Prostate gland (tissue), 2 donors: ENCODE data around the gene CCDC61. TPM values are rescaled to one million over a fixed set of nuclear protein-coding genes. Genes with fewer than 3 reads are reported as not detected.

ENCODE experiments used
- DNase-seq: peaks from one replicate; pipeline ENCODE4 v3.0.0-alpha.2; 2019; ENCODE audit warnings: low spot score
- H3K27ac ChIP-seq, 2 donors: fragments of 200-600 bp; sonication (generic); 2 replicates each; pipeline ENCODE4 v1.5.1; 2017 to 2019
- H3K27me3 ChIP-seq: fragments of 200-600 bp; sonication (generic); replicated peaks from 2 replicates; pipeline ENCODE4 v1.5.1; 2019; ENCODE audit not compliant: insufficient read depth
- H3K36me3 ChIP-seq, 2 donors: fragments of 200-600 bp; sonication (generic); 1 replicate in 1 of 2; 2 replicates in 1 of 2; pipeline versions ENCODE4 v1.5.1 to v1.8.1; 2017 to 2019
- H3K4me1 ChIP-seq: fragments of 200-600 bp; sonication (generic); replicated peaks from 2 replicates; pipeline ENCODE4 v1.5.1; 2019
- H3K4me3 ChIP-seq, 2 donors: fragments of 200-600 bp; sonication (generic); 2 replicates each; pipeline ENCODE4 v1.5.1; 2017 to 2019
- H3K9me3 ChIP-seq: fragments of 200-600 bp; sonication (generic); 2 replicates; pipeline ENCODE4 v1.5.1; 2017
- POLR2A ChIP-seq: fragments of 450-650 bp; IDR thresholded peaks from one replicate; pipeline ENCODE4 v1.6.1; 2016; ENCODE audit warnings: antibody characterized with exemption, mild to moderate bottlenecking
- POLR2AphosphoS5 ChIP-seq: sonication (generic); formaldehyde crosslinking; IDR thresholded peaks from one replicate; pipeline ENCODE4 v1.6.1; 2017; ENCODE audit warnings: antibody characterized with exemption
- WGBS: methylation state at CpG from one replicate; pipeline ENCODE4 v1.1.5; 2018; 5-methylcytosine and 5-hydroxymethylcytosine counted together
- intact Hi-C: fragments of 100-400 bp; cut with DNase I; formaldehyde crosslinking; loops from one replicate; pipeline ENCODE4 v1.14.2; 2022
- total RNA-seq, 2 donors: library from RNA; depleted of rRNA; stranded (reverse); fragments of >200 nt; gene quantifications; one replicate each; pipeline ENCODE4 v1.1.0, GENCODE V29; 2016
- TF ChIP-seq, protein P1 (sequence below), 4 experiments: fragments of 200-600 bp in 2 of 4; fragments of 450-650 bp in 2 of 4; sonication (generic) in 2 of 4; IDR thresholded peaks; 1 replicate in 3 of 4; 2 replicates in 1 of 4; pipeline ENCODE4 v1.5.1; 2016 to 2019; ENCODE audit warnings: antibody characterized with exemption in 4 of 4, mild to moderate bottlenecking in 2 of 4, moderate library complexity in 2 of 4

CCDC61 gene
- total RNA-seq, 2 donors from 2014 or later, result 22.9 to 23.7 TPM

DNA sequence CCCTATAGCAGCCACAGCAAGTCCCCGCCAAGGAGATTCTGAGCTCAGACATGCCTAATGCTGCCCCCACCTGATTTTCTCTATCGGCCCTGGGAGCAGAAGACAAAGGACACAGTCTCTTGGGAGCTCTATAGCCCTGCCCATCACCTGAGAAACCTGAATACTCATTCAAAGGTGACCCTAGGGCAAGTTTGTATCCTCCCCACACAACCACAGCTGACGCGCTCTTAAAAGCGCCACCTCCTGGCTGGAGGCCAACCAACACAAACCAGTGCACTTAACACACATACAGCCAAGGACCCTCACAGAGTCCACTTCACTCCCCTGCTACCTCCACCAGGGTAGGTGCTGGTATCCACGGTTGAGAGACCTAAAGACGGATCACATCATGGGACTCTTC lies 54.3 kb downstream of the CCDC61 start:
- no peak overlapping the region for H3K4me3 ChIP-seq
- H3K9me3 ChIP-seq, result no peaks in the 10 kb centered on the region
- H3K27me3 ChIP-seq, result no peaks in the 10 kb centered on the region
- no peak for DNase-seq
- H3K36me3 ChIP-seq, result no peaks in the 10 kb centered on the region
- intact Hi-C loops, result no loop called here
- WGBS, result 34% methylated on average over 6 of the region's 7 CpGs
- no peak overlapping the region for H3K27ac ChIP-seq
- TF ChIP-seq, protein P1, sequence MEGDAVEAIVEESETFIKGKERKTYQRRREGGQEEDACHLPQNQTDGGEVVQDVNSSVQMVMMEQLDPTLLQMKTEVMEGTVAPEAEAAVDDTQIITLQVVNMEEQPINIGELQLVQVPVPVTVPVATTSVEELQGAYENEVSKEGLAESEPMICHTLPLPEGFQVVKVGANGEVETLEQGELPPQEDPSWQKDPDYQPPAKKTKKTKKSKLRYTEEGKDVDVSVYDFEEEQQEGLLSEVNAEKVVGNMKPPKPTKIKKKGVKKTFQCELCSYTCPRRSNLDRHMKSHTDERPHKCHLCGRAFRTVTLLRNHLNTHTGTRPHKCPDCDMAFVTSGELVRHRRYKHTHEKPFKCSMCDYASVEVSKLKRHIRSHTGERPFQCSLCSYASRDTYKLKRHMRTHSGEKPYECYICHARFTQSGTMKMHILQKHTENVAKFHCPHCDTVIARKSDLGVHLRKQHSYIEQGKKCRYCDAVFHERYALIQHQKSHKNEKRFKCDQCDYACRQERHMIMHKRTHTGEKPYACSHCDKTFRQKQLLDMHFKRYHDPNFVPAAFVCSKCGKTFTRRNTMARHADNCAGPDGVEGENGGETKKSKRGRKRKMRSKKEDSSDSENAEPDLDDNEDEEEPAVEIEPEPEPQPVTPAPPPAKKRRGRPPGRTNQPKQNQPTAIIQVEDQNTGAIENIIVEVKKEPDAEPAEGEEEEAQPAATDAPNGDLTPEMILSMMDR (IDR thresholded peaks at IDR 0.05), result no peak
- no peak for TF ChIP-seq POLR2AphosphoS5
- no peak for TF ChIP-seq POLR2A
- no peaks in the 10 kb centered on the region for H3K4me1 ChIP-seq

DNA sequence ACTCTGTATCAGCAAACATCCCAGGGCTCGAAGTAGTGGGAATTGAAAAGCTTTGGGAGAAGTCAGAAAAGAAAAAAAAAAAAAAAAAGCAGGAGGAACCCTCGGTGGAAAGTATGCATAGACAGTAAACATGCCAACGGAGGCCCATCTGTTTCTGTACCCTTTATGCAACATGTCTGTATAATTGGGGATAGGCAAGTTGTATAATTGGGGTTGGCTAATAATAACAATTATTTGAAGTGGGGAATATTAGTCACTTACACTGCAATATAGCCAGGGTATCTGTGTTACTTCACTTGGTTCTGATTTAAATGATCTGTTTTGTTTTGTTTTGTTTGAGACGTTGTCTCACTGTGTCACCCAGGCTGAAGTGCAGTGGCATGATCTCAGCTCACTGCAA lies 57.6 kb downstream of the CCDC61 start:
- no peak for DNase-seq
- no peaks in the 10 kb centered on the region for H3K36me3 ChIP-seq
- 53% methylated on average over 4 of the region's 4 CpGs for WGBS
- intact Hi-C loops, result no loop called here
- no peaks in the 10 kb centered on the region for H3K9me3 ChIP-seq
- no peaks in the 10 kb centered on the region for H3K4me1 ChIP-seq
- no peaks in the 10 kb centered on the region for H3K27me3 ChIP-seq
- TF ChIP-seq, protein P1 (IDR thresholded peaks at IDR 0.05), result no peak
- TF ChIP-seq POLR2AphosphoS5, result no peak
- no peak for TF ChIP-seq POLR2A
- no peak overlapping the region for H3K4me3 ChIP-seq
- no peak overlapping the region for H3K27ac ChIP-seq

- Histone ChIP-seq H3K9me3 (no peaks in the 10 kb centered on the region), H3K4me3 (no peak overlapping the region), H3K27ac (no peak overlapping the region), H3K36me3 (no peaks in the 10 kb centered on the region), H3K27me3 (no peaks in the 10 kb centered on the region), H3K4me1 (no peaks in the 10 kb centered on the region)
- intact Hi-C loops, result no loop called here
- no peak for DNase-seq
- WGBS, result 23% methylated on average over 4 of the region's 4 CpGs
- TF ChIP-seq POLR2AphosphoS5 (no peak), POLR2A (no peak)
- TF ChIP-seq, protein P1 (IDR thresholded peaks at IDR 0.05), result no peak
Observed at GRCh38 chr19:46056536-46056935, 61.3 kb downstream of the CCDC61 start.

DNA sequence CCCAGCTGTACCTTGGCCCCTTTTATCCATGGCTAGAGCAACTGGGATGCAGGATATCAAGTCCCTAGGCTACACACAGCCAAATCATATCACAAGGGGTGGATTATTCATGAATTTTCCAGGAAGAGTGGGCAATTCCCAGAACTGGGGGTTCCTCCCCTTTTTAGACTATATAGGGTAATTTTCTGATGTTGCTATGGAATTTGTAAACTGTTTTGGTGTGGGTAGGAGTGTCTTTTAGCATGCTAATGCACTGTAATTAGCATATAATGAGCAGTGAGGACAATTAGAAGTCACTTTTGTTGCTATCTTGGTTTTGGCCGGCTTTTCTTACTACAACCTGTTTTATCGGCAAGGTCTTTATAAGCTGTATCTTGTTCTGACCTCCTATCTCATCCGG lies 63.5 kb downstream of the CCDC61 start:
- TF ChIP-seq, protein P1 (IDR thresholded peaks at IDR 0.05), result no peak
- no peak for TF ChIP-seq POLR2AphosphoS5
- WGBS, result 91% methylated on average over 3 of the region's 3 CpGs
- Histone ChIP-seq H3K9me3 (no peaks in the 10 kb centered on the region), H3K4me3 (no peak overlapping the region), H3K4me1 (no peaks in the 10 kb centered on the region), H3K27me3 (no peaks in the 10 kb centered on the region), H3K27ac (no peak overlapping the region), H3K36me3 (no peaks in the 10 kb centered on the region)
- DNase-seq, result no peak
- intact Hi-C loops, result no loop called here

DNA sequence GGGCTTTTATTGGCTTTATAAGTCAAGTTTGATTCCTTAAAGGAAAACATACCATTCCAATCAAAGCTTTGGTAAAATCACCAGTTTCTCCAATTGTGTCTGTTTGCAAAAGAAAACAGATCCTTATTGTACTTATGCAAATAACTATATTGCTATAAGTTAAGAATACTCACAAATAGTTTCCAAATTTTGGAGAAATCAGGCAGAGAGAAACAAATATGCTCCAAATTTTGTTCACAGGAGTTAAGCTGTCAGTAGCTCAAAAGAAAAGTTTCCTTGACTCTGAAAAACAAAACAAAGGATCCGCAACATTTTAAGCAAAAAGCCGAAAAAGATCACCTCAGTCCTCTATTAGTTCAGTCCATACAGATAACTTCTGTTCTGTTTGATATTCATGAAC lies 64.7 kb downstream of the CCDC61 start:
- no peak overlapping the region for H3K27ac ChIP-seq
- TF ChIP-seq, protein P1 (IDR thresholded peaks at IDR 0.05), result no peak
- TF ChIP-seq POLR2A (no peak), POLR2AphosphoS5 (no peak)
- H3K36me3 ChIP-seq, result no peaks in the 10 kb centered on the region
- H3K9me3 ChIP-seq, result no peaks in the 10 kb centered on the region
- H3K4me1 ChIP-seq, result no peaks in the 10 kb centered on the region
- no peaks in the 10 kb centered on the region for H3K27me3 ChIP-seq
- H3K4me3 ChIP-seq, result no peak overlapping the region
- no peak for DNase-seq
- intact Hi-C loops, result no loop called here
- WGBS, result 94% methylated on average over 2 of the region's 2 CpGs
